HFF-Myc (cell line): Measurements from ENCODE around the gene VSTM2L.

Experiments used
- DNase-seq: peaks from one replicate; pipeline ENCODE4 v3.0.0-alpha.2; 2011; ENCODE audit warnings: low read depth; ENCODE audit errors: extremely low read depth
- H3K4me3 ChIP-seq: replicated peaks from 2 replicates; pipeline ENCODE4 v1.5.1; 2011; ENCODE audit warnings: low read depth, mild to moderate bottlenecking, control low read depth, low read length
- TF ChIP-seq, protein P1 (sequence below): IDR thresholded peaks from 2 replicates; pipeline ENCODE4 v1.5.1; 2012; ENCODE audit warnings: mild to moderate bottlenecking, low read depth, low read length, control low read depth; ENCODE audit errors: missing control alignments

Gene VSTM2L

DNA sequence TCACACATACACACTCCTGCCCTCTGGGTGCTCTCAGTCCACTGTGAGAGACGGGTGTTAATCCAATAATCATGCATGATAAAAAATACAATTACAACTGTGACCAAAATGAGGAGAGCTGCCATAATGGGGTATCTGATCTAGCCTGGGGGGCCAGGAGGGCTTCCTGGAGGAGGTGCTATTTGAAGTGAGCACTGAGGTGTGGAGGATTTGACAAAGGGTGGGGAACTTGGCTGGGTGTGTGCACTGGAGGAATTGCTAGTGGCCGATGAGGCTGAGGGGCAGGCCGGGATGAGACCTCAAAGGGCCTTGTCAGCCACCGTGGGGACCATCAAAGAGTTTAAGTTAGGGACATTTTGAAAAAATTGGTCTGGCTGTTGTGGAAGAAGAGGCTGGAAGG is 34.8 kb downstream of the VSTM2L start:
- H3K4me3 ChIP-seq = no peak overlapping the region
- DNase-seq = no peak
- TF ChIP-seq, protein P1, sequence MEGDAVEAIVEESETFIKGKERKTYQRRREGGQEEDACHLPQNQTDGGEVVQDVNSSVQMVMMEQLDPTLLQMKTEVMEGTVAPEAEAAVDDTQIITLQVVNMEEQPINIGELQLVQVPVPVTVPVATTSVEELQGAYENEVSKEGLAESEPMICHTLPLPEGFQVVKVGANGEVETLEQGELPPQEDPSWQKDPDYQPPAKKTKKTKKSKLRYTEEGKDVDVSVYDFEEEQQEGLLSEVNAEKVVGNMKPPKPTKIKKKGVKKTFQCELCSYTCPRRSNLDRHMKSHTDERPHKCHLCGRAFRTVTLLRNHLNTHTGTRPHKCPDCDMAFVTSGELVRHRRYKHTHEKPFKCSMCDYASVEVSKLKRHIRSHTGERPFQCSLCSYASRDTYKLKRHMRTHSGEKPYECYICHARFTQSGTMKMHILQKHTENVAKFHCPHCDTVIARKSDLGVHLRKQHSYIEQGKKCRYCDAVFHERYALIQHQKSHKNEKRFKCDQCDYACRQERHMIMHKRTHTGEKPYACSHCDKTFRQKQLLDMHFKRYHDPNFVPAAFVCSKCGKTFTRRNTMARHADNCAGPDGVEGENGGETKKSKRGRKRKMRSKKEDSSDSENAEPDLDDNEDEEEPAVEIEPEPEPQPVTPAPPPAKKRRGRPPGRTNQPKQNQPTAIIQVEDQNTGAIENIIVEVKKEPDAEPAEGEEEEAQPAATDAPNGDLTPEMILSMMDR = no peak

GRCh38 chr20:37938181-37938750 is 35.3 kb downstream of the VSTM2L start:
- TF ChIP-seq, protein P1 = no peak
- DNase-seq = no peak
- no peak overlapping the region for H3K4me3 ChIP-seq

DNA sequence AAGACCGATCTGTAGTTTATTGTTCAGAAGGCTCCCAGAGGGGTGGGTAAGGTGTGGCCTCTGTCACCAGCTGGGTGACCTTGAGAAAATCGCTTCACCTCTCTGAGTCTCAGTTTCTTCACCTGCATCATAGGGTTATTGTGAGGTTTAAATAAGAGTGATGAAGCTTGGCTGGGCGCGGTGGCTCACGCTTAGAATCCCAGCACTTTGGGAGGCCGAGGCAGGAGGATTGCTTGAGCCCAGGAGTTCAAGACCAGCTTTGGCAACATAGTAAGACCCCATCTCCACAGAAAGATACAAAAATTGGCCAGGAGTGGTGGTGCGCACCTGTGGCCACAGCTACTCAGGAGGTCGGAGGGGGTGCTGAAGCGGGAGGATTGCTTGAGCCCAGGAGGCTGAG is 36.0 kb downstream of the VSTM2L start:
- TF ChIP-seq, protein P1 = no peak
- DNase-seq = no peak
- H3K4me3 ChIP-seq = no peak overlapping the region

DNA sequence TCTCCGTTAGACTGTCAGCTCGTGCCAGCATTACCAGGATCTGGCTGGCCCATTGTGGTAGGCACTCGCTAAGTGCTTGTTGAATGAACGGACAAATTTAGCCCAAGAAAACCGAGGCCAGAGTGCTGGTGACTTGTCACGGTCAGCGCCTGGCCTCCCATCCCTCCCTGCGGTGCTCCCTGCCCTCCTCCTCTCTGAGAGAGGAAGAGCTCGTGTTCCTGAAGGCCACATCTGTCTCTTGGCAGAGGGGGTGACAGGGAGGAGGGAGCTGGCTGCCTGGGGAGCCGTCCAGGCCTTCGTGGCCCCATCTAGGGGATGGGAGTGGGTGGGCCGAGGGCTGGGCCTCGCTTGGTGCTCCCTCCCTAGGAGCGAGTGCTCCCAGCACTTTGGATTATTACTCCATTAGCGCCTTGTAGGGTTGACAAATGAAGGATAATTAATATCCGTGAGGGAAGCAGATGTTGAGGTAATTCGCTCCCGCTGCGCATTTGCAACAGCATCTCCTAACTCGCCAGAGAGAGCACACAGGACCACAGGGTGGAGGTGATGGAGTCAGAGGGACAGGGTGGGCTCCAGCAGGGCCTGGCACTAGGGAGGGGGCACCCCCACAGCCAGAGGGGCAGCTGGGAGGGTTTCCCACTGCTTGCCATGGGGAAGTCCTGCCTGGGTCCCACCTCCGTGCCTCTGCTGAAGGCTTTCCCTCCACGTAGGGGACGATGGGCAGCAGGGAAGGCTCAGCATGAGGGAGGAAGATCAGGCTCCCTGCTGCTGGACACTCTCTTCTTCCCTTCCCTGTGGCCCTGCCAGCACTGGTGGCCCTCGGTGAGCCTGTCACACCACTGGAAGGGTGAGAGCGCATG is 37.0 kb downstream of the VSTM2L start:
- TF ChIP-seq, protein P1 = no peak
- H3K4me3 ChIP-seq = no peak overlapping the region
- no peak for DNase-seq

GRCh38 chr20:37940858-37941257 is 37.9 kb downstream of the VSTM2L start:
- no peak overlapping the region for H3K4me3 ChIP-seq
- no peak for DNase-seq

DNA sequence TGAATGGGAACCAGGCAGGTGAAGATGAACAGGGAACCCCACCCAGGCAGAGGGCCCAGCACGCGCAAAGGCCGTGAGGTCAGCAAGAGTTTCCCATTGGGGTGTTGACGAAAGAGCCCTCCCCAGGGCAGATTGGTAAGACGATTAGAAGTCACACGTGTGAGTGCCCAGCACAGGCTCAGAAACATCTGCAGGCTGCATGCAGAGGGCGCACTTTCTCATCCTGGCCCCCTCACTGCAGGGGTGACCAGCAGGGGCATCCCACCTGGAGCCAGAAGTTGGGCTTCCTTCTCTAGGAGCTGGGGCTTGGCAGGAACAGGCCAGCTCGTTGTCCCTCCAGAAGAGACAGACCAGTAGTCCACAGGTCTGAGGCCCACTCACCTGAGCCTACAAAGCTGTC is 38.4 kb downstream of the VSTM2L start:
- TF ChIP-seq, protein P1 = peak; percentile 23
- no peak overlapping the region for H3K4me3 ChIP-seq
- no peak for DNase-seq

More at GRCh38 chr20:37940858-37941257, 37.9 kb downstream of the VSTM2L start:
- TF ChIP-seq, protein P1 = no peak
